Uterus (tissue), 4 donors: ENCODE measurements around the gene RAD51B. TPM values are rescaled to one million over a fixed set of nuclear protein-coding genes. Genes with fewer than 3 reads are reported as not detected.
A peak's percentile ranks its signal among the peaks of the same experiment; 100 is the strongest.
"Not testable (repeated sequence)": the region's sequence is repeated elsewhere in the genome, so short reads cannot be mapped to it uniquely, and the experiment has no call there.

Source experiments
- DNase-seq, 2 donors: peaks; one replicate each; pipeline ENCODE4 v3.0.0-alpha.2; 2019 to 2020
- H3K27ac ChIP-seq, 2 donors: fragments of 200-600 bp; sonication (generic); 1 replicate in 1 of 2; 2 replicates in 1 of 2; pipeline ENCODE4 v1.5.1; 2016 to 2018
- H3K27me3 ChIP-seq, 2 donors: fragments of 200-600 bp; sonication (generic); one replicate each; pipeline ENCODE4 v1.5.1; 2018 to 2019; ENCODE audit warnings: control low read depth in 1 of 2
- H3K36me3 ChIP-seq, 2 donors: fragments of 200-600 bp; sonication (generic); one replicate each; pipeline ENCODE4 v1.5.1; 2019; ENCODE audit warnings: control low read depth in 1 of 2
- H3K4me1 ChIP-seq, 2 donors: fragments of 200-600 bp; sonication (generic); one replicate each; pipeline ENCODE4 v1.5.1; 2018 to 2019; ENCODE audit warnings: control low read depth in 1 of 2
- H3K4me3 ChIP-seq, 2 donors: fragments of 200-600 bp; sonication (generic); 1 replicate in 1 of 2; 2 replicates in 1 of 2; pipeline ENCODE4 v1.5.1; 2018 to 2019; ENCODE audit warnings: mild to moderate bottlenecking in 1 of 2
- H3K9me3 ChIP-seq, 2 donors: fragments of 200-600 bp; sonication (generic); one replicate each; pipeline ENCODE4 v1.5.1; 2019; ENCODE audit warnings: control low read depth in 1 of 2
- POLR2A ChIP-seq, 2 donors: fragments of 450-650 bp; IDR thresholded peaks; one replicate each; pipeline ENCODE4 v1.6.1; 2016; ENCODE audit warnings: antibody characterized with exemption in 2 of 2, mild to moderate bottlenecking in 1 of 2, moderate library complexity in 1 of 2
- intact Hi-C: fragments of 100-400 bp; cut with DNase I; formaldehyde crosslinking; loops from one replicate; pipeline ENCODE4 v1.15.1; 2023; ENCODE audit warnings: low total_unique reads
- total RNA-seq, 4 donors: library from RNA; depleted of rRNA in 3 of 4; stranded (reverse); fragments of >200 nt in 3 of 4; gene quantifications; one replicate each; pipeline versions ENCODE4 v1.1.0 to v1.2.4, GENCODE V29; 2014 to 2023
- TF ChIP-seq, protein P1 (sequence below), 4 experiments: fragments of 200-600 bp in 2 of 4; fragments of 450-650 bp in 2 of 4; sonication (generic) in 2 of 4; IDR thresholded peaks; one replicate each; pipeline ENCODE4 v1.5.1; 2016 to 2019; ENCODE audit warnings: antibody characterized with exemption in 4 of 4, mild to moderate bottlenecking in 2 of 4, moderate library complexity in 1 of 4
- donor health status: DM: yes; HTN: yes; CAD: no.

Gene RAD51B
- total RNA-seq, 4 donors from 2014 or later = 29.5 to 100.0 (median 70.3) TPM

- no peaks in the 10 kb centered on the region for H3K9me3 ChIP-seq
- H3K36me3 ChIP-seq = no peaks in the 10 kb centered on the region
- intact Hi-C loops = no loop called here
- peak overlapping the region; percentile 81 to 87 for H3K27ac ChIP-seq
- no peak overlapping the region for H3K4me3 ChIP-seq
- H3K27me3 ChIP-seq = no peaks in the 10 kb centered on the region
- TF ChIP-seq POLR2A (IDR thresholded peaks at IDR 0.05) = no peak
- TF ChIP-seq, protein P1, sequence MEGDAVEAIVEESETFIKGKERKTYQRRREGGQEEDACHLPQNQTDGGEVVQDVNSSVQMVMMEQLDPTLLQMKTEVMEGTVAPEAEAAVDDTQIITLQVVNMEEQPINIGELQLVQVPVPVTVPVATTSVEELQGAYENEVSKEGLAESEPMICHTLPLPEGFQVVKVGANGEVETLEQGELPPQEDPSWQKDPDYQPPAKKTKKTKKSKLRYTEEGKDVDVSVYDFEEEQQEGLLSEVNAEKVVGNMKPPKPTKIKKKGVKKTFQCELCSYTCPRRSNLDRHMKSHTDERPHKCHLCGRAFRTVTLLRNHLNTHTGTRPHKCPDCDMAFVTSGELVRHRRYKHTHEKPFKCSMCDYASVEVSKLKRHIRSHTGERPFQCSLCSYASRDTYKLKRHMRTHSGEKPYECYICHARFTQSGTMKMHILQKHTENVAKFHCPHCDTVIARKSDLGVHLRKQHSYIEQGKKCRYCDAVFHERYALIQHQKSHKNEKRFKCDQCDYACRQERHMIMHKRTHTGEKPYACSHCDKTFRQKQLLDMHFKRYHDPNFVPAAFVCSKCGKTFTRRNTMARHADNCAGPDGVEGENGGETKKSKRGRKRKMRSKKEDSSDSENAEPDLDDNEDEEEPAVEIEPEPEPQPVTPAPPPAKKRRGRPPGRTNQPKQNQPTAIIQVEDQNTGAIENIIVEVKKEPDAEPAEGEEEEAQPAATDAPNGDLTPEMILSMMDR (IDR thresholded peaks at IDR 0.05) = no peak
- DNase-seq = no peak
- H3K4me1 ChIP-seq = peaks cover 15 to 22% of the 10 kb centered on the region in 2 donors
These were observed 941.8 kb downstream of the RAD51B start for GRCh38 chr14:68761391-68761790.

DNA sequence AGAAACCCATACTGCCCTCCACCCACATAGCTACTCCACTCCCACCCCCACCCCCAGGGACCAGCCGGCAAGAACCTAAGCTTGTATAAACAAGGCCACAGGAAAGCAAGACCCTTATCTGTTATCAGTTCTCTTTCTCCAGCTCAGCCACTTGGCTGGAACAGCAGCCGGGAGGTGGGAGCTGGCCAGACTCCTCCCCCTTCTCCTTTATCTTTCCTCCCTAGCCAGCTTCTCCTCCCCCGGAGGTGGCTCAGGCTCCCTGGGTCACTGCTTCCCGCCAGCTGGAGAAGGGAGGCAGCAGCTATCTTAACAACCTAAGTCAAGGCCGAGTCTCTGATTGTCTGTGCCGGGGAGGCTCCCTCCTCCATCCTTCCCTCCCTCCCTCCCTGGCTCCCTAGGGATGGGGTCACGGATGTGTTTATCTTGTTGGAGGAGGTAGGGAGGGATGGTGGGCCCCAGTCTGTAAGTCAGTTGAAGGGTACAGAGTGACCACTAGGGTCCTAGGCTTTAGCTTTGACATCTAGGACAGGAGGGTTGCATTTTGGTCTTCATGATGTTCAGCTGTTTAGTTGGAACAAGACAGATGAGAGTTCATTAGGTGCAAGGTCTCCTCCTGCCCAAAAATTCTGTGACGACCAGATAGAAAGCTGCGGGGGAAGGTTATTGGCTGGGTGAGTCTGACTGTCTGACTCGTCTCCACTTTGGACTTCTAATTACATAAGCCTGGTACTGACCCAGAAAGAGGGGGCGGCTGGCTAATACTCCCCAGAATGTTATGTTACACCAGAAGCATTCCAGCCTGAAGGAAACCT is 943.6 kb downstream of the RAD51B start:
- peak; percentile 95 to 96 for DNase-seq
- TF ChIP-seq, protein P1 (IDR thresholded peaks at IDR 0.05) = peak in 2 of 4 experiments; percentile 7 to 10
- TF ChIP-seq POLR2A (IDR thresholded peaks at IDR 0.05) = peak in 1 of 2 donors; percentile 15
- Histone ChIP-seq H3K27ac (peak overlapping the region; percentile 81 to 87), H3K27me3 (no peaks in the 10 kb centered on the region), H3K4me1 (peaks cover 11 to 19% of the 10 kb centered on the region in 2 donors), H3K36me3 (no peaks in the 10 kb centered on the region), H3K4me3 (no peak overlapping the region), H3K9me3 (no peaks in the 10 kb centered on the region)
- intact Hi-C loops = no loop called here

DNA sequence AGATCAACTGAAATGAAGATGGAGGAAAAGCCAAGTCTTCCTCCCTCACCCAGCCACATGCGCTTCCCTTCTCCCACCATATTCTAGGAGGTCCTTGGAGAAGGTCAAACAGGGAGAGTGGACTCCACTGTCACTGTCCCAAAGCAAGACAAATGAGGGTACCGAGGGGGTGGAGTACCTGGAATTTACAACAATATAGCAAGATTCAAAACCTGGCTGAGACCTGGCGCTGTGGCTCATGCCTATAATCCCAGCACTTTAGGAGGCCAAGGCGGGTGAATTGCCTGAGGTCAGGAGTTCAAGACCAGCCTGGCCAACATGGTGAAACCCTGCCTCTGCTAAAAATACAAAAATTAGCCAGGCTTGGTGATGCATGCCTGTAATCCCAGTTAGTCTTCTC is 944.3 kb downstream of the RAD51B start:
- H3K27ac ChIP-seq = peak overlapping the region; percentile 81 to 87
- H3K27me3 ChIP-seq, DNase-seq, H3K36me3 ChIP-seq, H3K4me3 ChIP-seq, intact Hi-C loops, H3K9me3 ChIP-seq: not testable (repeated sequence)
- H3K4me1 ChIP-seq = peaks cover 11 to 19% of the 10 kb centered on the region in 2 donors

DNA sequence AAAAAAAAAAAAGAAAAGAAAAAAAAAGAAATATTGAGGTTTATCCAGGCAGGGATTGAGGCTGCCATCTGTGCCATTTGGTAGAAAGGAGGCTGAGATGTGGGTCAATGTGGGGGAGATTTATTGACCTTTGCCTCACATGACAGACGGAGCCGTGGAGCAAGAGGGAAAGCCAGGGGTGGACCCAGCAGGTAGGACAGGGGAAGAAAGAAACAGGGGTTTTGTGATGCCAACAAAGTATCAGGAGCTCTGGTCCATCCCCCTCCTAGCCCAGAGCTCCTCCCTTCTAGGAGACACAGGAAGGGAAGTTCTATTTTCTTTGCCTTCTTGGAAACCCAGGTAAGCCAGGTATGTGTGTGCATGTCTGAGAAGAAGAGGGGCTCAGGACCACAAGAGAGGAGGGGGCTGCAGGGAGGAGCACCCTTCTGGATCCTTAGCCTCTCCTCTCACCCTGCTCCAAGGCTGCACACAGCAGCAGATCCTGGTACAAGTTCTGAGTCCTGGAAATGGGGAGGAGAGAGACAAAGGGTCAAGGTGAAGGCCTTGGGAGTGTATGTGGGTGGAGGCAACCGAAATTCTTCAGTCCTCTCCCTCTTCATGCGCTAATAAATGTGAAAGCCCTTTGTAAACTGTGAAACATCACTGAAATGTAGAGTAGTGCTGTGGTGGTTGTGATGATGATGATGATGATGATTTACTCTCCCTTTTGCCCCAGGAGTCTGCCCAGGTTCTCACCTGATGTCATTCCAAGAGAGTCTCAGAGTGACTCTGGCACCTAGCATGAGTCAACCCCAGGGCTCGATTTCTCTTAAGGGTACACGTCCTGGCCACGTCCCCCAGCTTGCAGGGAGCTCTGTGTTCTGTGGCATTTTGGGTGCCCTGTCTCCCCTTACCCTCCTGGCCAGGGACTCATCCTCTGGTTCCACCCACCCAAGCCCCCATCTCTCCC is 947.0 kb downstream of the RAD51B start:
- Histone ChIP-seq H3K9me3 (no peaks in the 10 kb centered on the region), H3K27ac (no peak overlapping the region), H3K36me3 (no peaks in the 10 kb centered on the region), H3K4me3 (no peak overlapping the region), H3K4me1 (peaks cover 11 to 16% of the 10 kb centered on the region in 2 donors), H3K27me3 (no peaks in the 10 kb centered on the region)
- intact Hi-C loops = no loop called here
- DNase-seq = no peak
- TF ChIP-seq POLR2A (IDR thresholded peaks at IDR 0.05) = no peak
- TF ChIP-seq, protein P1 (IDR thresholded peaks at IDR 0.05) = no peak

GRCh38 chr14:68767248-68767645 is 947.7 kb downstream of the RAD51B start:
- intact Hi-C loops = no loop called here
- TF ChIP-seq, protein P1 (IDR thresholded peaks at IDR 0.05) = no peak
- TF ChIP-seq POLR2A (IDR thresholded peaks at IDR 0.05) = no peak
- Histone ChIP-seq H3K36me3 (no peaks in the 10 kb centered on the region), H3K27me3 (no peaks in the 10 kb centered on the region), H3K27ac (no peak overlapping the region), H3K4me3 (no peak overlapping the region), H3K9me3 (no peaks in the 10 kb centered on the region), H3K4me1 (peaks cover 9 to 12% of the 10 kb centered on the region in 2 donors)
- DNase-seq = no peak
